HG02885 (cell line): ENCODE data around the gene GARIN5A.

Experiments used
- ATAC-seq: cut with Tn5 transposase; IDR thresholded peaks from one replicate; pipeline ENCODE4 v1.9.1; 2021; ENCODE audit warnings: mild to moderate bottlenecking; ENCODE audit not compliant: unreplicated experiment, poor library complexity

GARIN5A gene

DNA sequence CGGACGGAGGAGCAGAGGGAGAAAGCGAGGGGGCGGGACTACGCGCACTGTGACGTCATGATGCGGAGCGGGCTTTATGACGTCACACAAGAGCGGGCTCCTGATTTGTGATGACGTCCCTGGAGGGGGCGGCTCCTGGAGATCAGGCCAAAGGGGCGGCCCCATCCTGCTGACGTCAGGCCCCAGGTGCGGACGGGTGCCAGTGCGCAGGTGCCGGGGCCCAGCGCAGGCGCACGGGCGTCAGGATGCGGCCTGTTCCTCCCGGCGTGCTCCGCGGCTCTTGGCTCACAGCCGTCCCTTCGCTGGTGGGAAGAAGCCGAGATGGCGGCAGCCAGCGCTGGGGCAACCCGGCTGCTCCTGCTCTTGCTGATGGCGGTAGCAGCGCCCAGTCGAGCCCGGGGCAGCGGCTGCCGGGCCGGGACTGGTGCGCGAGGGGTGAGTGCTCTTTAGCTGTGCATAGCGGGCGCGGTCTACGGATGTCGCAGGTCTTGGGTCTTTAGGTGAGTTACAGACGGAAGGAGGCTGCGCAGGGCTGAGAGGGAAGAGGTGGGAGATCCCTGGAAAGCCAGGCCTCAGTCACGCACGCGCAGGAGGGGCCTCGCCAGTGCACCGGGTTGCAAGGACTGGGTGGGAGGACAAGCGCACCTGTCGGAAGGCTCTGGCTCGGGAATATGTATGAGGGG is at the start of gene GARIN5A, which contains the start of gene EMC10:
GARIN5A (minus strand) TSS at position 625 of the 683 bp plus-strand sequence; CDS start at position 165, 460 bp downstream.
EMC10 (plus strand) TSS at position 284 of the 683 bp plus-strand sequence; CDS start at position 322, 38 bp downstream.
- ATAC-seq = peak; percentile 85

DNA sequence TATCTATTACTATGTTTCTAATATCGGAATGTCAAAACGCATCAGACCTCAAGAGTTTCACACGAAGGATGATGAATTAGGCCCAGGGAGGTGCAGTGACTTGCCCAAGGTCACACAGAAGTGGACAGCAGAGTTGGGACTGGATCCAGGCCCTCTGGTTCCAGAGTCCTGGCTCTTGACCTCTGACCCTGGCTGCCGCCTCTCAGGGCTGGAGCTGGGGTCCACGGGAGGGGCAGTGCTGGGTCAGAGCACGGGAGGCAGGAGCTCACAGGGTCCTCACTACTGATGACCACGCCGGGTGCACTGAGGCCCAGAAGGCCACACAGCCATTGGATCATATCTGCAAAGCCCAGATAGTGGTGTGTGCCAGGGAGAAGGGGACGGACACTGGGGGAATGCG is 46.2 kb upstream of the GARIN5A start:
- no peak for ATAC-seq

DNA sequence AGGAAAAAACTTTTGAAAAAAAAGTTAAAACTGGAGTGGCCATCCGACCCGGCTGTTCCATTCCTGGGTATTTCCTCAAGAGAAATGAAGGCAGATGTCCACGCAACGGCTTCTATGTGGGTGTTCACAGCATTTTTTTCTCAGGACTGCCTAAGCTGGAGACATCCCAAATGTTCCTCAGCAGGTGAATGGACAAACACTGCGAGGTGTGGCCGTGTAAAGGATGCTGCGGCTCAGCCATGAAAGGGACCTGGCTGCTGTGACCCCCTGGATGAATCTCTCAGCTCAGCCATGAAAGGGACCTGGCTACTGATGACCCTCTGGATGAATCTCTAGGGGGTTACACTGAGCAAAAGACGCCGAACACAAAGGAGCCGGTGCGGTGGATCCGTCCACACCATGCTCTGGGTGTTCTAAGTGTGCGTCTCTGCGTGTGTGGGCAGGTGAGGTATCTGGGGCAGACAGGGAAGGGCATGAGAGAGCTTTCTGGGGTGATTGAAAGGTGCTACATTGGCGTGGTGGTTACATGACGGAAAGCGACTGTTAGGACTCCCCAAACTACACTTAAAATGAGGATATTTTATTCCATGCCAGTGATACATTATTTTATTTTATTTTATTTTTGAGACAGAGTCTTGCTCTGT is 44.3 kb upstream of the GARIN5A start:
- ATAC-seq = no peak

DNA sequence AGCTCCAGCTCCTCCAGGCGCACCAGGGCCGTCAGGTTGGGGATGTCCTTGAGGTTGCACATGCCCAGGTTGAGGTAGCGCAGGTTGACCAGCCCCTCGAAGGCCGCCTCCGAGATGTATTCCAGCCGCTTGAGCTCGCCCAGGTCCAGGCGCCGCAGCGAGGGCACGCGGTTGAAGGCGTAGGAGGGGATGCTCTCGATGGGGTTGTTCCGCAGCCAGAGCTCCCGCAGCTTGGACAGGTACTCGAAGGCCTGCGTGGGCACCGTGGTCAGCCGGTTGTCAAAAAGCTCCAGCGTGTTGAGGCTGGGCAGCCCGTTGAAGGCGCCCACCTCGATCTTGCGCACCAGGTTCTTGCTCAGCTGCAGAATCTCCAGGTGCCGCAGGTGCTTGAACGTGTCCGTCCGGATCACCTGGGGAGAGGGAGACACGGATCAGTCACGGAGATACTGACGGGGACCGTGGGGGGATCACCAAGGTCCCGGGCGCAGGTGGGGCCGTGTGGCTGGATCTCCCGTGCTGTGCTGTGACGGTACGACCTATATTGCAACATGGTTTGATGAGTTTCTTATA is 42.4 kb upstream of the GARIN5A start:
- ATAC-seq = no peak

DNA sequence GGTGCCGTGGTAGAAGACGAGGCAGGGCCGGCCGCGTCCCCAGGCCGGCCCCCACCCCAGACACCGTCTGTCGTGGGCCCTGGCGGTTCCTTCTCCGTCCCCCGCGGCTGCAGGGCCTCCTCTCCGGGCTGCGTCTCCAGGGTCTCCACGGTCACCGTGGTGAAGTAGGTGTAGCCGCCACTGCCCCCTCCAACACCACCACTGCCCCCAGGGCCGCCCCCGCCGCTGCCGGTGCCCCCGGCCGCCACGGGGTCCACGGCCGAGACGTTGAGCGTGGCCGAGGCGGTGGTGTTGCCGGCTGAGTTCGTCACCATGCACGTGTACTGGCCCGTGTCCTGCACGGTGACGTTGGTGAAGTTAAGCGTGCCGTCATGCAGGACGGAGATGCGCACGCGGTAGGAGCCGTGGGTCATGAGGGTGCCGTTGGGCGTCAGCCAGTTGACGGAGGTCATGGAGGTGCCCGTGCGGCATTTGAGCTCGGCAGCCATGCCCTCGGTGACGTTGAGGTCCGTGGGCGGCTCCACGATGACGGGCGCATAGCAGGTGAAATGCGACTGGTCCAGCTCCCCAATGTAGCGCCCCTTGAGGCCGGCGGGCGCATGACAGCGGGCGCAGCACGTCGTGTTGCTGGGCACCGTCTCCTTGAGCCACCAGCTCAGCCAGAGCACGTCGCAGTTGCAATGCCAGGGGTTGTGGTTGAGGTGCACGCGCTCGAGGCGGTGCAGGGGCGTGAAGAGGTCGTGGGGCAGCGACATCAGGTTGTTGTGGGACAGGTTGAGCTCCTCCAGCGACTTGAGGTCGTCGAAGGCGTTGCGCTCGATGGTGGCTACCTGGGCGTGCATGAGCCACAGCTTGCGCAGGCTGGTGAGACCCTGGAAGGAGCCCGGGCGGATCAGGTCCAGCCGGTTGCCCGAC is 41.7 kb upstream of the GARIN5A start:
- no peak for ATAC-seq

DNA sequence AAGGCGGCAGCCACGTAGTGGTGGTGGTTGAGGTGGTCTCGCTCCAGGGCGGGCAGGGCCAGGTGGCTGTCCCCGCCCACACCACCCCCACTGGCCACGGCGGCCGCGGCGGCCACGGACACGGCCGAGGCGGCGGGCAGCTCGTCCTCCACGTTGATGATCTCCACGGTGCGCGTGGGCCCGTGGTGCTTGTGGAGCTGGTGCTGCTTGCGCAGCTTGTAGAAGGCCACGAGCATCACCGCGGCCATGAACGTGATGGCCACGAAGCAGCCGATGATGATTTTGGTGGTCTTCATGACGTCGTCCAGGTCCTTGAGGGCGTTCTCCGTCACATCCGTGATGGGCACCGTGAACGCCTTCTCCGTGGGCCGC is 41.0 kb upstream of the GARIN5A start:
- ATAC-seq = no peak

DNA sequence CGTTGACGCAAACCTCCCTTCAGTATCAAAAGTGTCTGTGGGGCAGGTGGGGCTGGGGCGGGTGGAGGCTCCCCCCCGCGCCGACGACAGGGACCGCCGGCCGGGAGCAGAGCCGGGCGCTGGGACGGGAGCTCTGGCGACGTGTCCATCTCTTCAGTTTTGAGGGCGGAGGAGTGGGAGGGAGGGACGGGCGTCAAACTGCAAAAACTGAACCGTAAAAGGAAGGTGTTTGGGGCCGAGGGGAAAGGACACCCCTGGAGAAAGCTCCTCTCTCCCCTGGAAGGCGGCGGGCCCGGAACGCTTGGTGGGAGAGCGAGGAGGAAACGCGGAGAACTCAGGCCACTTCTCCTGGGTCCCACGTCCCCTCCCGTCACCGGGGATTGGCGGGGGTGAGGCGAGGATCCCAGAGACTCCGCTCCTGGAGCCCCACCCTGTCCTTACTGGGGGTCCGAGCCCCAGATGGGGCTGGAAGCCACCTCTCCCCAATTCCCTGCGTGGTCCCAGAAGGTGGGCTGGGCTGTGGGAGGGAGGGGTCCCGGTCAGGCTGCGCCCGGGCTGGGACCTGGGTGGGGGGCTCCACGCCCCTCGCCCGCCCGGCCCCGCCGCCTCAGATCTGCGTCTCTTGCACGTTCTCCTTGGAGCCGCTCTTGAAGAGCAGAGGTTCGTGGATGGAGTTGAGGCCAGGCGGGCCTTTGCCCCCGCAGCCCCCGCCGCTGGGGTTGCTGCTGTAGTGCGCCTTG is 40.5 kb upstream of the GARIN5A start:
- ATAC-seq = no peak

DNA sequence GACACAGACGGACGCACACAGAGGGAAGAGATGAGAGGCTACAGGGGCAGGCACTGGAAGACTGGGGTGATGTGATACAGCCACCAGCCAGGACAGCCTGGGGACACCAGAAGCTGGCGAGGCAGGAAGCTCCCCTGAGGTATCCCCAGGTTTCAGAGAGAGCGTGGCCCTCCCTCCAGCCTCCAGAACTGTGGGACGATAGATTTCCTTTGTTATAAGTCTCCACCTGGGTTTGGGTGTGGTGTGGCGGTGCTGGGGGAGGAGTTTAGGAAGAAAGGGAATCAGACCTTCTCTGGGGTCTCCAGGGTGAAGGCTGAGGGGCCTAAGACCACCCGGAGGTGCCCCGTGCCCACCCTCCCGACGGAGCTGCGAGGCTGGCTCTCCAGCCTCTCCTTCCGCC is 39.8 kb upstream of the GARIN5A start:
- ATAC-seq = no peak

DNA sequence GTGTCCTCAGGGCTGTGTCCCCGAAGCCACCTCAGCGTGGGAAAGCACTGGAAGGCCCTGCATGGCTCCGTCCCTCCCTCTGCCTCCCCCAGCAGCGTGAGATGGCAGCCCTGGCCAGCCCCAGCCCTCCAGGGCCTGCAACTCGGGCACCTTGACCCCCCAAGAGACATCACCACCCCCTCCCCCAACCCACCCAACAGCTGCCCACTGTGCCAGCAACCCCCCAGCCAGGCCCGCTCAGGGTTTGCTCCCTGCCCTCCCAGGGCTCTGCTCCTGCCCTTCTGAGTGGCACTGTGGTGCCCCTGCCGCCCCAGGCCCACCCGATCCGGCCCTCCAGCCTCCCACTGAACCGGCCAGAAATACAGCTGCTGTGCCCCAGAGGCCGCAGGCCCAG is 38.5 kb upstream of the GARIN5A start:
- no peak for ATAC-seq

DNA sequence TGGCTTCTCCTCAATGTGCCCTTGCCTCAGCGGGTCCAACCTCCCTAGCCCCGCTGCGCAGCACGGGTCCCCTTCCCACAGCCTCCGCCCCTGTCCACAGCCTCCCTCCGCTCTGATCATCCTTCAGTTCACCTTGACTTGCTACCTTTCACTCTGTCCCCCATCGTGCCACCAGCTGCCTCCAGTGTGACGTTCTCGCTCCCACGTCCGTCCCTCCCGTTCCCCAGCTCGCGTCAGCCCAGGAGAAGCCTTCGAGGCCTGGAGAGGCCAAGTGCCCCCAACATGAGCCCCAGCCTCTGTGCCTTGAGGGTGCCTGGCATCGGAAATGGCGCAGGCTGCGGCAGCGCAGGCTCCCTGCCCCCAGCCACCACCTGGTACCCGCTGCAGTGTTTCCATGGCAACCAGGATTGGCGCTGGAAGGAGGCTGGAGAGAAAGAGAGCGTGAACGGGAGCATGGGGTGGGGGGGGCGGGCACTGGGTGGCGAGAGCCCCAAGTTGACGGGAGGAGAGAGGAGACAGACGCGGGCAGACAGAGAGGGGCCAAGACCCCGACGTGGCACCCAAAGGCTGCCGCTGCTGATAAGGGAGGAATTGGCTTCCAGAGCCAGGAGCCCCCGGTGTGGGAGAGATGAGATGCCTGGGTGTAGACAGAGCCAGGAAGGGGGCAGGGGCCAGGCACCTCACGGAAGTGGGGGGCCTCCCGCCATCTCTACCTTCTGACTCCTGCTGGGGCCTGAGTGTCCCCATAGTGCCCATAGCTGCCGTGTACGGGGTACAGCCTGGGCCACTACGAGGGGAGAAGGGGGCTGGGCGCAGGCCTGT is 37.9 kb upstream of the GARIN5A start:
- ATAC-seq = no peak

DNA sequence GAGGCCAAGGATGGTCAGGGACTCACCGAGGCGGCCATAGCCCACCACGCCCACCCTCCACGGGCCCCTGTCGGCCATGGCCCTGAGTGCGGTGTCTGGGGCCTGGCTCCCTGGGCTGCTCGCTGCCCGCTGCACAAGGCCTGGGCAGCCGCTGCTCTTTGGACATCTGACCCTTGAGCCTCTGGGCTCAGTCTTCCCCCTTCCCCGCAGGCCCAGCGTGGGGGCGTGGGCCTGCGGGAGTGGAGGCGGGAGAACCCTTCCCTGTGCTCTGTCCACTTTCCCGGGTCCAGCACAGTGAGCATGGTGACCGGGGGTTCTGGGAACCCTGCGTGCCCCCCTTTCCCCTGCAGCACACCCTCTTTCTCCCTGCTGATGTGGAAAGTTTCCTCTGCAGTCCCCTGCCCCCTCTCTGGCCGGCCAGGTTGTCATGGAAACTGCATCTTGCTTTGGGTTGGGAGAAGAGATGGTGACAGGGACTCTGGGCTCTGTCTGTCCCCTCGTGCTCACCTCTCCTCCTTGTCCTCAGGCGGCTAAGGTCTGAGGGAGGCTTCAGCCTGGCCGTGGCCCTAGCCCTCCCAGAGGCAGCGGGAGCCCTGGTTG is 37.2 kb upstream of the GARIN5A start, which contains the start of gene ASPDH:
ASPDH (minus strand) TSS at position 168 of the 600 bp plus-strand sequence; CDS start at position 78, 90 bp downstream.
- ATAC-seq = no peak

DNA sequence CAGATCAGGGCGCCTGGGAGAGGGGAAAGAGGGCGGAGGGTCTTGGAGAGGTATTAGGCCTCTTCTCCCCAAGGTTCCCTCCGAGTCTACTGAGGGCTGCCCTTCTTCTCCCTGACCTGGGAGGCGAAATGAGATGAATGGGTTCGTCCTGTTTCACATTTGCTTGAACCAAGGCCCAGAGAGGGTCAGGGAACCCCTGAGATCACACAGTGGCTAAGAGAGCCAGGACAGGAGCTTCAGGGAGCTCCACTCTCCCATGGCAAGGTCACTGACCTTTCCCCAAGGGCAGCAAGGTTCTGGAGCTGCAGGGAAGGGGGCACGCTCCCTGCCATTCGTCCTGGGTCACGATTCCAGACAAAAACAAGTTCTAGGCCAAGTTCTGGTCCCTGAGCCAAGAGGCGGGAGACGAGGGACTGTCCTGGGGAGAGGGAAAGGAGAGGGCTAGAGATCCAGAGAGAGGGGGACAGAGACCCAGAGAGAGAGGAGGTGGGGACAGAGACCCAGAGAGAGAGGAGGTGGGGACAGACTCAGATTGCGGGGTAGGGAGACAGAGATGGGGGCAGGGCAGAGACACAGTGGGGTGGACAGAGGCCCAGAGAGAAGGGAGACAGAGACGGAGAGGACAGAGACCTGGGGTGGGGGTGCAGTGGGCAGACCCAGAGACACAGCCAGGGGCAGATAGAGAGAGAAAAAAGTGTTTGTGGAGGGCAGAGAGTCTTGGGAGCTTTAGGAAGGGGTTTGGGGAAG is 36.5 kb upstream of the GARIN5A start:
- no peak for ATAC-seq

DNA sequence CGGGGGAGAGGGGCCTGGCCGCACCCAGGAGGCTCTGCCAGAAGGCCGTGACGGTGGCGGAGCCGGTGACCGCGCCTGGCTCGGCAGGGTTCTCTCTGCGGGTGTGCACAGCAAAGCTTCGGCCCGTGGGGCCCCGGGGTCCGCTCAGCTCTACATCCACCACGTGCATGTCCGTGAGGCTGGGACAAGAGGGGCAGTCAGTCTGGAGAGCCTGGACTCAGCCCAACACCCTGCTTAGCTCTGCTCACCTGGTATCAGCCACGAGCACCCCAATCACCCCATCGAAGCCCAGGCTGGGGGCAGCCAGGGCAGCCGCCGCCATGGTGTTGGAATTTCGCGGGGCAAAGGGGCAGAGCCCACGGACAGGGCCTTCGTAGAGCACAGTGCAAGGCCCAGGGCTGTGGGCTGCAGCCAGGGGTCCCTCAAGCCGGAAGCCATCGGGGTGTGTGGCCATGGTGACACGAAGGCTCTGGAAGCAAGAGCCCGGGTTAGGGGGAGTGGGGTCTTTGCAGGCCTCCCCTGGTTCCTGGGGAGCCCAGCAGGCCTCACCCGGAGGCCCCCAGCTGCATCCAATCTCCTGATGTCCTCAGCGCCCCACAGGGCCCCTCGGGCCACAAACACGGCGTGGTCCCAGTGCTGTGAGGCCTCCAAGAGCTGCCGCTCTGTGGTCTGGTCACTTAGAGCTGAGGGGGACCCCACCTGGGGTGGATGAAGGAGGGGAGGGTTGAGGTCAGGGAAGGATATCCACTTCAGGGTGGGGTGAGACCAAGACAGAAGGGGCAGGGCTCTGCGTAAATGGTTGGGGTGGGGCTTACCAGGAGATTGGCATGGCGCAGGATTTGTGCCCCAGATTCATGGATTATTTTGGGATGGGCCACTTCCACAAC is 35.7 kb upstream of the GARIN5A start:
- no peak for ATAC-seq

DNA sequence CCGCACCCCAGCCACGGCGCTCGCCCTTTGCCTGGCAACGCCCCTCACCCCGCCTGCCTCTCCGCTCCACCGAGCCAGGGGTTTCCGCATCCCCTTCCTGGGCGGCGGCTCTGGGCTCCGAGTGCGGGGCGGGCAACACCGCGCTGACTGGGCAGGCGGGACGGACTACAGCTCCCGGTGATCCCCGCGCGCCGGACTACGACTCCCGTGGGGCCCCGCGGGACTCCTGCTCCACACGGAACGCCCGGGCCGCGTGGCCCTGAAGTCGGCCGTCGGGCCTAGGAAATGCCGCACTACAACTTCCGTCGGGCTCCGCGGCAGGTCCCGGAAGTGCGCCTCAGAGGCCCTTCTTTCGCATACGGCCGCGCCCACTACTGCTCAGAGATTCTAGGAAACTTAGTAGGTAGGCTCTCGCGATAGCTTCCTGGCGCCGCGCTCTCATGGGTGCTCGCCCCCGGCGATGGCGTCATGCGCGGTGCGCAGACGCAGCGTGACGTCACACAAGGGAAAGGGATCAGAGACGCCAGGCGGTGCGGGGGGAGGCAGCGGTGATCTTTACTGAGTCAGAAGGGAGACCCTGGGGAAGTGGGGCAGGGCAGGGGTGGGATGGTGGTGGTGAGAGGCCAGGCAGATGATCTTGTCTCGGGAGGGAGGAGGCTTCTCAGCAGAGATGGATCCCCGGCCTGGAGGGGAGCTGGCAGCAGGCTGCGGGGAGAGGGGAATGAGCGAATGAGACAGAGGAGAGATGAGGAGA is 34.6 kb upstream of the GARIN5A start, which contains the start of gene JOSD2:
JOSD2 (minus strand) TSS at position 123 of the 754 bp plus-strand sequence. CDS start 760 bp downstream, outside the sequence.
- peak; percentile 91 for ATAC-seq

DNA sequence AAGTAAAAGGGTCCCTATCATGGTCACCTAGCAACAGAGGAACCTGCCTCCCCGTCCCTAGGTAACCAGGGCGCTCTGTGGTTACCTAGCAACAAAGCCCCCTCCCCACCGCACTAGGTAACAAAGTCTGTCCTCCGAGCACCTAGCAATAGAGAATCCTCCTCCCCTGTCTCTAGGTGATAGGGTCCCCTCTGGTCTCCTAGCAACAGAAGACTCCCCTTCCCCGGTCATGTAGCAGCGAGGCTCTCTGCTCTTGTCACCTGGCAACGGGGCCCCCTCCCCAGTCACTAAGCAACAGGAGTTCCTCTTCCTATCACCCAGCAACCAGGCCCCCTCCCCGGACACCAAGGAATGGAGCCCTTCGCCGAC is 34.0 kb upstream of the GARIN5A start:
- no peak for ATAC-seq

DNA sequence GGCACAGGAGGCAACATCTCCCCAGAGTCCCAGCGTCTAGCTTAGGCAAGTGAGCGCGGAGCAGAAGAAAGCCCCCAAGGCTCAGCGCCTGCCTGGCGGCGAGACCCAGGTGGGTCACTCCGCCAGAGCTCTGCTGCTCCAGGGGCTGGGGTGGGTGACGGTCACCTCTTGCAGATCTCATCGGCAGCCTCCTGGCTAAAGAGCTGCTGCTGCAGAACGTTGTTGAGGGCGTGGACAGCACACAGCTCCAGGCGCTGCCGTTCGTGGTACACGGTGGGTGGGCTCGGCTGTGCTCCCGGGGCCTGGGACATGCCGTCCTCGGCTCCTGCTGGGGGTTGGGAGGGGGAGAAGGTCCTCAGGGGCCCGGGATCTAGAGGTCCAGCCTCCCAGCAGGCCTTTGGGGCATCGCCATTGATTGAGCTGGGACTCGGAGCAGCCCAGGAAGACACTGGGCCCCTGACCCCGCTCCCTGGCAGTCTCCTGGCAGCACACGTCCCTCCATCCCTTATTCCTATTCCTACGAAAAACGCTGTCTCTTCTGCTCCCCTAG is 33.5 kb upstream of the GARIN5A start:
- ATAC-seq = no peak
